A549 treated with GW870086 at 1 μM for 4 hours (cell line): ENCODE measurements around the gene CRB2. TPM values are rescaled to one million over a fixed set of nuclear protein-coding genes. Genes with fewer than 3 reads are reported as not detected.

Source experiments
- total RNA-seq: library from RNA; stranded (reverse); fragments of 200-300 nt; extraction: Qiagen RNA extraction; gene quantifications from 5 replicates; pipeline ENCODE4 v1.2.3, GENCODE V29; 2022; ENCODE audit warnings: low read depth

Gene CRB2
- 0.06 to 0.18 TPM (median 0.09 TPM) in 5 replicates for total RNA-seq

DNA sequence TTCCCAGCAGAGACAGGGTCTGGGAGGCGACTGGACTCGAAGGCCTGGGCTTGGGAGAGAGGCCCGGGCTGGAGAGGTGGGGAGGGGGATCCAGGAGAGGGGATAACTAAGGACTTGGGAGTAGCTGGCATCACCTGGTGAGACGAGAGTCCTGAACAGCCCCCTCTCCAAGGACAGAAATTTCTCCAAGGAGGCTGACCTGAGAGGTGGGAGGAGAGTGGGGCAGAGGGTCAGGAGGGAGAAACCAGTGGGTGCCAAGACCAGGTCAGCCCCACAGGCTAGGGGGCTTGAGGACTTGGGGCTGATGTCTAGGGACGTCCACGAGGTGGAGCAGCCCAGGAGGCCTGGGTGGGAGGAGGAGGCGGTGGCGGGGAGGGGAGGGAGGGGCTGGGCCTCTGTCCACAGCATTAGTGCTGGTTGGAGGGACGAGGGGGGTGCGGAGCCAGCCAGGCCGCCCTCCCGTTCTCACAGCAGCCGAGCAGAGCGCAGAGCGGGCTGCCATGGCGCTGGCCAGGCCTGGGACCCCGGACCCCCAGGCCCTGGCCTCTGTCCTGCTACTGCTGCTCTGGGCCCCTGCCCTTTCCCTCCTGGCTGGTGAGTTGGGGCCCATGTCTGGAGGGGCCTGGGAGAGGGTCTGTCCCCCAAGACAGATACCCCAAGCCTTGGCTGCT is at the start of gene CRB2:
TSS of gene CRB2 (plus strand) at position 437 of the 671 bp plus-strand sequence. CDS start at position 501, 64 bp downstream.

Other genes with a start within 250 kb of the CRB2 start
- gene STRBP, start 87.6 kb upstream of the CRB2 start, total RNA-seq = 11.0 to 16.9 TPM (median 14.2 TPM) in 5 replicates